ENCODE measurements around the gene ATAD2B. TPM values are rescaled to one million over a fixed set of nuclear protein-coding genes. Genes with fewer than 3 reads are reported as not detected.
A peak's percentile ranks its signal among the peaks of the same experiment; 100 is the strongest.

ATAD2B gene
- total and polyA plus RNA-seq, 2 of the 8 experiments (the other 6 are each of a cell fraction or from before 2014, with no cell fraction given) = 3.4 to 16.1 TPM

GRCh38 chr2:23791030-23791429 is 135.9 kb downstream of the ATAD2B start:
- Histone ChIP-seq H3K23ac (ENCODE audit: insufficient read length) (no peak overlapping the region), H4K91ac (replicated peaks; ENCODE audit: insufficient read length, low read length) (no peak overlapping the region), H2BK15ac (ENCODE audit: low read length) (no peak overlapping the region), H2BK5ac (ENCODE audit: low read depth, low read length) (no peak overlapping the region), H4K20me1 (replicated peaks in 1 of 2; ENCODE audit: control insufficient read depth in 1 of 2, insufficient read depth in 2 of 2, low read length in 2 of 2) (no peaks in the 10 kb centered on the region), H3K79me2 (ENCODE audit: control insufficient read depth in 1 of 2, insufficient read depth in 2 of 2, low read length in 2 of 2) (no peaks in the 10 kb centered on the region), H3K27me3 (replicated peaks in 1 of 4; ENCODE audit: control insufficient read depth in 3 of 4, extremely low read depth in 1 of 4, insufficient read depth in 3 of 4, low read length in 3 of 4) (no peaks in the 10 kb centered on the region), H2AK5ac (ENCODE audit: low read depth, low read length) (no peak overlapping the region), H2BK120ac (replicated peaks; ENCODE audit: low read depth, low read length) (no peak overlapping the region), H3K4me3 (ENCODE audit: extremely low read depth in 1 of 4, insufficient read depth in 2 of 4, low read depth in 3 of 4, low read length in 4 of 4) (no peak overlapping the region), H3K4me2 (ENCODE audit: insufficient read depth in 1 of 2, low read depth in 2 of 2, low read length in 2 of 2) (no peak overlapping the region), H2AFZ (ENCODE audit: low read length) (no peak overlapping the region), H3K23me2 (ENCODE audit: low read depth, low read length) (no peaks in the 10 kb centered on the region), H3K14ac (ENCODE audit: insufficient read length) (no peak overlapping the region), H3K9me3 (ENCODE audit: insufficient read depth in 2 of 2, low read depth in 1 of 2, low read length in 1 of 2) (no peaks in the 10 kb centered on the region), H3K9ac (replicated peaks in 1 of 4; ENCODE audit: extremely low read depth in 1 of 4, low read depth in 3 of 4, low read length in 3 of 4) (no peak overlapping the region), H2BK20ac (ENCODE audit: low read length) (no peak overlapping the region), H4K5ac (ENCODE audit: insufficient read length, low read depth, low read length) (no peak overlapping the region), H3K27ac (ENCODE audit: low read depth, low read length) (no peak overlapping the region), H3K4ac (replicated peaks; ENCODE audit: insufficient read length, low read depth, low read length) (no peak overlapping the region), H4K8ac (ENCODE audit: extremely low read depth, insufficient read depth, low read length) (no peak overlapping the region), H2BK12ac (ENCODE audit: low read depth, low read length) (no peak overlapping the region), H3K56ac (replicated peaks; ENCODE audit: insufficient read length, low read depth, low read length) (no peak overlapping the region), H3K4me1 (replicated peaks in 1 of 4; ENCODE audit: control insufficient read depth in 3 of 4, insufficient read depth in 4 of 4, low read length in 3 of 4) (no peaks in the 10 kb centered on the region), H3K18ac (ENCODE audit: extremely low read depth, low read length) (no peak overlapping the region), H3K79me1 (ENCODE audit: low read depth, low read length) (no peaks in the 10 kb centered on the region), H3K36me3 (ENCODE audit: control insufficient read depth in 2 of 4, insufficient read depth in 4 of 4, low read length in 3 of 4) (peaks cover 0 to 2% (median 0%) of the 10 kb centered on the region in 4 experiments; a peak in 1 of 8 replicates)
- ChIA-PET POLR2A (ENCODE audit: partially characterized antibody) (interaction anchor here (0.6 kb wide), 1 partner anchor 12 kb away, joined by 3 read pairs; no protein-coding TSS in a partner anchor), CTCF (ENCODE audit: partially characterized antibody) (no interaction called here)
- TF ChIP-seq TCF12 (IDR thresholded peaks at IDR 0.05; ENCODE audit: low read depth, low read length) (no peak), MAFK (IDR thresholded peaks at IDR 0.05; ENCODE audit: low read depth, low read length) (peak; percentile 32; the same call in 1 of the 2 replicates)
- DNase-seq (ENCODE audit: low read depth in 1 of 2, low spot score in 2 of 2) (no peak), FAIRE-seq (no peak)

Data from H1 (cell line).